Fibroblast of the conjunctiva (primary cell): ENCODE measurements around the gene KLHL22.
"Not testable (repeated sequence)": the region's sequence is repeated elsewhere in the genome, so short reads cannot be mapped to it uniquely, and the experiment has no call there.

ENCODE experiments used
- DNase-seq: peaks from one replicate; pipeline ENCODE4 v3.0.0-alpha.2; 2010; ENCODE audit warnings: low read depth

The KLHL22 gene

GRCh38 chr22:20420157-20420842 is 75.3 kb downstream of the KLHL22 start:
- DNase-seq: no peak

- DNase-seq: no peak
These were observed 76.0 kb downstream of the KLHL22 start for GRCh38 chr22:20419664-20419951.

GRCh38 chr22:20418211-20418788 is 77.3 kb downstream of the KLHL22 start:
- DNase-seq: peak; percentile 65

DNA sequence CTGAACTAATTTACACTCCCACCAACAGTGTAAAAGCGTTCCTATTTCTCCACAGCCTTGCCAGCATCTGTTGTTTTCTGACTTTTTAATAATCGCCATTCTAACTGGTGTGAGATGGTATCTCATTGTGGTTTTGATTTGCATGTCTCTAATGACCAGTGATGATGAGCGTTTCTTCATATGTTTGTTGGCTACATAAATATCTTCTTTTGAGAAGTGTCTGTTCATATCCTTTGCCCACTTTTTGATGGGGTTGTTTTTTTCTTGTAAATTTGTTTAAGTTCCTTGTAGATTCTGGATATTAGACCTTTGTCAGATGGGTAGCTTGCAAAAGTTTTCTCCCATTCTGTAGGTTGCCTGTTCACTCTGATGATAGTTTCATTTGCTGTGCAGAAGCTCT is 79.9 kb downstream of the KLHL22 start:
- not testable (repeated sequence) for DNase-seq

- DNase-seq: not testable (repeated sequence)
These were observed 80.4 kb downstream of the KLHL22 start for GRCh38 chr22:20415241-20415640.

GRCh38 chr22:20414450-20414849 is 81.1 kb downstream of the KLHL22 start:
- no peak for DNase-seq

- DNase-seq: no peak
These were observed 81.5 kb downstream of the KLHL22 start for GRCh38 chr22:20414059-20414440.

- DNase-seq: no peak
These were observed 82.2 kb downstream of the KLHL22 start for GRCh38 chr22:20413217-20414058.

- DNase-seq: no peak
These were observed 83.0 kb downstream of the KLHL22 start for GRCh38 chr22:20412474-20413216.

DNA sequence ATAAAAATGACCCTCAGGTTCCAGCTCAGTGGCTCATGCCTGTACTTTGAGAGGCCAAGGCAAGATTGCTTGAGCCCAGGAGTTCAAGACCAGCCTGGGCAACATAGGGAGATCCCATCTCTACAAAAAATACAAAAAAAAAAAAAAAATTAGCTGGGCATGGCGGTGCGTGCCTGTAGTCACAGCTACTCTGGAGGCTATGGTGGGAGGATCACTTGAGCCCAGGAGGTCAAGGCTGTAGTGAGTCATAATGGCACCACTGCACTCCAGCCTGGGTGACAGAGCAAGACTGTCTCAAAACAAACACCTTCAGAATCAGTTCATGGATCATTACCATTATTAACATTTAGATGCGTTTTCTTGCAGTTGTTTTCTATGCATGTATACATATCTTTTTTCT is 86.2 kb downstream of the KLHL22 start:
- DNase-seq: not testable (repeated sequence)

- DNase-seq: no peak
These were observed 86.7 kb downstream of the KLHL22 start for GRCh38 chr22:20408891-20409290.

- no peak for DNase-seq
These were observed 87.8 kb downstream of the KLHL22 start for GRCh38 chr22:20407829-20408228.

- DNase-seq: no peak
These were observed 88.7 kb downstream of the KLHL22 start for GRCh38 chr22:20406686-20407408.

DNA sequence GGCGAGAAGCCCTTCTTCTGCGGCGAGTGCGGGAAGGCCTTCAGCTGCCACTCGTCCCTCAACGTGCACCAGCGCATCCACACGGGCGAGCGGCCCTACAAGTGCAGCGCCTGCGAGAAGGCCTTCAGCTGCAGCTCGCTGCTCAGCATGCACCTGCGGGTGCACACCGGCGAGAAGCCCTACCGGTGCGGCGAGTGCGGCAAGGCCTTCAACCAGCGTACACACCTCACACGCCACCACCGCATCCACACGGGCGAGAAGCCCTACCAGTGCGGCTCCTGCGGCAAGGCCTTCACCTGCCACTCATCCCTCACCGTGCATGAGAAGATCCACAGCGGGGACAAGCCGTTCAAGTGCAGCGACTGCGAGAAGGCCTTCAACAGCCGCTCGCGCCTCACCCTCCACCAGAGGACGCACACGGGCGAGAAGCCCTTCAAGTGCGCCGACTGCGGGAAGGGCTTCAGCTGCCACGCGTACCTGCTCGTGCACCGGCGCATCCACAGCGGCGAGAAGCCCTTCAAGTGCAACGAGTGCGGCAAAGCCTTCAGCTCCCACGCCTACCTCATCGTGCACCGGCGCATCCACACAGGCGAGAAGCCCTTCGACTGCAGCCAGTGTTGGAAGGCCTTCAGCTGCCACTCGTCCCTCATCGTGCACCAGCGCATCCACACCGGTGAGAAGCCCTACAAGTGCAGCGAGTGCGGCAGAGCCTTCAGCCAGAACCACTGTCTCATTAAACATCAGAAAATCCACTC is 89.5 kb downstream of the KLHL22 start:
- DNase-seq: no peak

DNA sequence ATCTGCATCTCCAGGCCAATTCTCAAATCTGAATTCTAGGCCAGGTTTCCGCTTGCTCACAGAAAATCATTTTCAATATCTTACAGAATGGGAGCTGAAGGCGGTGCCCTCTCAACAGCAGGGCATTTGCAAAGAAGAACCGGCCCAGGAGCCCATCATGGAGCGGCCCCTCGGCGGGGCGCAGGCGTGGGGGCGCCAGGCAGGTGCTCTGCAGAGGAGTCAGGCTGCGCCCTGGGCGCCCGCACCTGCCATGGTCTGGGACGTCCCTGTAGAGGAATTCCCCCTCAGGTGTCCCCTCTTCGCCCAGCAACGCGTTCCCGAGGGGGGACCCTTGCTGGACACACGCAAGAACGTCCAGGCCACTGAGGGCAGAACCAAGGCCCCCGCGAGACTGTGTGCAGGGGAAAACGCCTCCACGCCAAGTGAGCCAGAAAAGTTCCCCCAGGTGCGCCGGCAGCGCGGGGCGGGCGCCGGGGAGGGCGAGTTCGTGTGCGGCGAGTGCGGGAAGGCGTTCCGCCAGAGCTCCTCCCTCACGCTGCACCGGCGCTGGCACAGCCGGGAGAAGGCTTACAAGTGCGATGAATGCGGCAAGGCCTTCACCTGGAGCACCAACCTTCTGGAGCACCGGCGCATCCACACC is 90.2 kb downstream of the KLHL22 start:
- DNase-seq: no peak

- DNase-seq: no peak
These were observed 90.7 kb downstream of the KLHL22 start for GRCh38 chr22:20404881-20405280.

DNA sequence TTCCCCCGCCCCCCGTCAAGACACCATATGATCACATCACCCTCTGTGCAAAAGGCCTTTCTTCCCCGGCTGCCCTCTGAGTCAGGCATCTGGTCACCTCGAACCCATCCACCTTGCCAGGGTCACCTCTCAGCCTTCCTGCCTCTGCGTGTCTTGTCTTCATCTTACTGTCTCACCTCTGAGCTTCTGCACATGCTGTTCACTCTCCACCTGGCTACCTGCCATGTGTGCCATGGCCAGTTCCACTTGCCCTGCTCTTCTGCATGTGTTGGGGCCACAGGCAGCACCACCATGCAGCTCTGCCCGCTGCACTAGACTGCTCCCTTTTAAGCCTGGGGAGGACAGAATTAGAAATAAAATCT is 91.8 kb downstream of the KLHL22 start:
- DNase-seq: no peak

- no peak for DNase-seq
These were observed 92.4 kb downstream of the KLHL22 start for GRCh38 chr22:20402960-20403778.

DNA sequence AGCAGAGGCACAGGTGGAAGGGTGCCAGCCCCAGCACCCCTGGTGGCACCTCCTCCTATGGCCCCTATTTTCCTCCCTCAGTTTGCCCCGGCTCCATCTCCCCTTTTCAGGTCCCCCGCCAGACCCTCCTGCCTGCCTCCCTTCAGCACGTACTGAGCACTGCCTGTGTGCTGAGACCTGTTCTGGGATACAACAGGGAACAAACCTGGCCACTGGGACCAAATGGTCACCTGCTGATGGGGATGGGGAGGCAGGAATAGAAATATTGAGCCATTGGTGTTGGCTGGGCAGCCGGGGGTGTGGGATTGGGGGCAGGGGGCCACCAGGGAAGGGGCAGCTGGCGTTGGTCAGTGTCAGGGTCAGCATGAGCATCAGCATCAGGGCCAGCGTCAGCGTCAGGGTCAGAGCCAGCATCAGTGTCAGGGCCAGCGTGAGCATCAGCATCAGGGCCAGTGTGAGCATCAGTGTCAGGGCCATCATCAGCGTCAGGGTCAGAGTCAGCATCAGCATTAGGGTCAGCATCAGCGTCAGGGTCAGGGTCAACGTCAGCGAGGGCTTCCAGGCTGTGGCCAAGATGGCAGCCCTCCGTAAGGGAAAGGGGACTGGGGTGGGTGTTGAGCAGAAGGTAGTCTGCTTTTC is 94.1 kb downstream of the KLHL22 start:
- DNase-seq: no peak
